ENCODE measurements around the gene DAAM1. TPM values are rescaled to one million over a fixed set of nuclear protein-coding genes. Genes with fewer than 3 reads are reported as not detected.

Gene DAAM1
- polyA plus RNA-seq, 1 donor (not counting 4 experiments of a cell fraction or from before 2014, with no cell fraction given), result 44.6 TPM

DNA sequence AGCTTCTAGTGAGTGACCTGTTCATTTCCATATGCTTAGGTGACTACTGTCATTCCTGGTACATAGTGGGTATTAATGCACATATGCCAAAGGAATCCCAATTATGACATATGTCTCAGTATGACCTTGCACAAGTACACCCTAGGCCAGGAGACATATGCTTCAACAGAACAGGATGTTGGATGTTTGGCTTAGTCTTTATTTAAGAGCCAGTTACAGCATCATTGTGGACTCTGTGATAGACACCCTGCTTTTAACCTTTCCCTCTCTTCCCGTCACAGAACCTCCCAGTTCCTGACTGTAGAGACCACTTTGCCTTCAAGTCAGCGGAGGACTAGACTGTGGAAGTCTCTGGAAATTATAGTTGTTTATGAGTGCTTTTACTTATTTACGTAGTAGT is 72.9 kb downstream of the DAAM1 start:
- no peak overlapping the region for H2AFZ ChIP-seq (ENCODE audit: control insufficient read depth, low read length)
- no peak for DNase-seq (ENCODE audit: low read depth, low spot score)
- no peak for FAIRE-seq
- no peaks in the 10 kb centered on the region for H3K9me3 ChIP-seq (ENCODE audit: control insufficient read depth, low read depth, low read length)
- TF ChIP-seq EZH2 (IDR thresholded peaks at IDR 0.05; ENCODE audit: low read length), result no peak
- TF ChIP-seq, protein P1, sequence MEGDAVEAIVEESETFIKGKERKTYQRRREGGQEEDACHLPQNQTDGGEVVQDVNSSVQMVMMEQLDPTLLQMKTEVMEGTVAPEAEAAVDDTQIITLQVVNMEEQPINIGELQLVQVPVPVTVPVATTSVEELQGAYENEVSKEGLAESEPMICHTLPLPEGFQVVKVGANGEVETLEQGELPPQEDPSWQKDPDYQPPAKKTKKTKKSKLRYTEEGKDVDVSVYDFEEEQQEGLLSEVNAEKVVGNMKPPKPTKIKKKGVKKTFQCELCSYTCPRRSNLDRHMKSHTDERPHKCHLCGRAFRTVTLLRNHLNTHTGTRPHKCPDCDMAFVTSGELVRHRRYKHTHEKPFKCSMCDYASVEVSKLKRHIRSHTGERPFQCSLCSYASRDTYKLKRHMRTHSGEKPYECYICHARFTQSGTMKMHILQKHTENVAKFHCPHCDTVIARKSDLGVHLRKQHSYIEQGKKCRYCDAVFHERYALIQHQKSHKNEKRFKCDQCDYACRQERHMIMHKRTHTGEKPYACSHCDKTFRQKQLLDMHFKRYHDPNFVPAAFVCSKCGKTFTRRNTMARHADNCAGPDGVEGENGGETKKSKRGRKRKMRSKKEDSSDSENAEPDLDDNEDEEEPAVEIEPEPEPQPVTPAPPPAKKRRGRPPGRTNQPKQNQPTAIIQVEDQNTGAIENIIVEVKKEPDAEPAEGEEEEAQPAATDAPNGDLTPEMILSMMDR (optimal IDR thresholded peaks at IDR 0.05 in 1 of 3, IDR thresholded peaks at IDR 0.05 in 1 of 3, conservative IDR thresholded peaks at IDR 0.05 in 1 of 3; ENCODE audit: extremely low read depth in 1 of 3, insufficient read depth in 2 of 3, low read length in 3 of 3), result no peak
- H3K4me3 ChIP-seq (ENCODE audit: control insufficient read depth in 2 of 3, extremely low read depth in 1 of 3, insufficient read depth in 2 of 3, low read depth in 1 of 3, low read length in 3 of 3), result no peak overlapping the region
- no peak overlapping the region for H3K4me2 ChIP-seq (ENCODE audit: control insufficient read depth, extremely low read depth, insufficient read depth, low read depth, low read length)
- H3K9me1 ChIP-seq (ENCODE audit: control insufficient read depth, extremely low read depth, insufficient read depth, low read length), result no peaks in the 10 kb centered on the region
- H4K20me1 ChIP-seq (ENCODE audit: control insufficient read depth, extremely low read depth, insufficient read depth, low read length), result no peaks in the 10 kb centered on the region
- H3K27ac ChIP-seq (ENCODE audit: control insufficient read depth, insufficient read depth, low read length), result no peak overlapping the region
- peaks cover 11% of the 10 kb centered on the region for H3K79me2 ChIP-seq (ENCODE audit: control insufficient read depth, insufficient read depth, low read length)
- H3K27me3 ChIP-seq (ENCODE audit: control insufficient read depth, extremely low read depth, insufficient read depth, low read length), result no peaks in the 10 kb centered on the region
- dilution Hi-C loops (cut with MboI; ENCODE audit: extremely low pct_ligation_motif_present, low sequenced_read_pairs), result no loop called here
- peaks cover 8% of the 10 kb centered on the region for H3K4me1 ChIP-seq (ENCODE audit: control insufficient read depth, extremely low read depth, insufficient read depth, low read length)
- peaks cover 0 to 7% of the 10 kb centered on the region in 2 experiments for H3K36me3 ChIP-seq (ENCODE audit: control insufficient read depth in 2 of 2, extremely low read depth in 1 of 2, insufficient read depth in 2 of 2, low read length in 2 of 2)
- H3K9ac ChIP-seq (ENCODE audit: control insufficient read depth, extremely low read depth, insufficient read depth, low read length), result no peak overlapping the region

DNA sequence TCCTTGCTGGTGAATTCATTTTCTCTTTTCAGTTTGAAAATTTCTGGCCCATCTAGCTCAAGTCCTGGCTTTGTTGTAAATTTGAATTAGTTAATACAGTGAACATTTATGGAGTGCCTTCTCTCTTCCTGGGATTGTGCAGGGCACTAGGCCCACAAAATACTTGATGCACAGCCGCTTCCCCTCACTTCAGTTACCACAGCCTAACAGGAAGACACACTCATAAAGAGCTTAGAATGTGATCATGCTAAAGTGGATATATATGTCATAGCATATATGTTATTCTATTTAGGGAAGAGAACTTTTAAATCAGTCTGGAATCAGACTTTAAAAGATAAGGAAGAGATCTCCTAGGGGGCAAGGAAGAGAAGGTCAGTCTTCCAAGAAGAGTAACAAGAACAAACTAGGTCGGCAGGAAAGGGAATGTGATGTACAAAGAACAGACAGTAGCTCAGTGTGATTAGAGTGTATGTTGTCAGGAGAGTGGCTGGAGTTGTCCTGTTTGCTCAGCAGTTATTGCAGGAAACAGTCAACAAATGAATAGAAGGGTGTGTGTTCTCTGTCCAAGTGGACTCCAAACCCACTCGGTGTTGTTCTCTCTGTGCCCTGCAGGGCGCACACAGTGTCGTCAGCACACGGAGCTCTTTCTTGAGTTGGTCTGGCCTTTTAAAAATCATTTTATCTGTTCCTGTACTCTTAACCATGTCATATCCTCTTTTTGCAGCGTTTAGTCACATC is 74.4 kb downstream of the DAAM1 start:
- Histone ChIP-seq H3K9me3 (ENCODE audit: control insufficient read depth, low read depth, low read length) (no peaks in the 10 kb centered on the region), H3K27ac (ENCODE audit: control insufficient read depth, insufficient read depth, low read length) (no peak overlapping the region), H3K4me2 (ENCODE audit: control insufficient read depth, extremely low read depth, insufficient read depth, low read depth, low read length) (no peak overlapping the region), H3K4me1 (ENCODE audit: control insufficient read depth, extremely low read depth, insufficient read depth, low read length) (peaks cover 8% of the 10 kb centered on the region), H2AFZ (ENCODE audit: control insufficient read depth, low read length) (no peak overlapping the region), H3K36me3 (ENCODE audit: control insufficient read depth in 2 of 2, extremely low read depth in 1 of 2, insufficient read depth in 2 of 2, low read length in 2 of 2) (peaks cover 0 to 7% of the 10 kb centered on the region in 2 experiments), H3K9ac (ENCODE audit: control insufficient read depth, extremely low read depth, insufficient read depth, low read length) (no peak overlapping the region), H3K27me3 (ENCODE audit: control insufficient read depth, extremely low read depth, insufficient read depth, low read length) (no peaks in the 10 kb centered on the region), H4K20me1 (ENCODE audit: control insufficient read depth, extremely low read depth, insufficient read depth, low read length) (no peaks in the 10 kb centered on the region), H3K9me1 (ENCODE audit: control insufficient read depth, extremely low read depth, insufficient read depth, low read length) (no peaks in the 10 kb centered on the region), H3K4me3 (ENCODE audit: control insufficient read depth in 2 of 3, extremely low read depth in 1 of 3, insufficient read depth in 2 of 3, low read depth in 1 of 3, low read length in 3 of 3) (no peak overlapping the region), H3K79me2 (ENCODE audit: control insufficient read depth, insufficient read depth, low read length) (peaks cover 8% of the 10 kb centered on the region)
- no peak for DNase-seq (ENCODE audit: low read depth, low spot score)
- dilution Hi-C loops (cut with MboI; ENCODE audit: extremely low pct_ligation_motif_present, low sequenced_read_pairs), result no loop called here
- TF ChIP-seq, protein P1 (optimal IDR thresholded peaks at IDR 0.05 in 1 of 3, IDR thresholded peaks at IDR 0.05 in 1 of 3, conservative IDR thresholded peaks at IDR 0.05 in 1 of 3; ENCODE audit: extremely low read depth in 1 of 3, insufficient read depth in 2 of 3, low read length in 3 of 3), result peak in 1 of 3 experiments; percentile 26
- TF ChIP-seq EZH2 (IDR thresholded peaks at IDR 0.05; ENCODE audit: low read length), result no peak
- no peak for FAIRE-seq
